ENCODE measurements around the gene BRS3. TPM values are rescaled to one million over a fixed set of nuclear protein-coding genes. Genes with fewer than 3 reads are reported as not detected.
"Not testable (repeated sequence)": the region's sequence is repeated elsewhere in the genome, so short reads cannot be mapped to it uniquely, and the experiment has no call there.

BRS3 gene
- not detected for total RNA-seq
- long read RNA-seq: 0 reads

DNA sequence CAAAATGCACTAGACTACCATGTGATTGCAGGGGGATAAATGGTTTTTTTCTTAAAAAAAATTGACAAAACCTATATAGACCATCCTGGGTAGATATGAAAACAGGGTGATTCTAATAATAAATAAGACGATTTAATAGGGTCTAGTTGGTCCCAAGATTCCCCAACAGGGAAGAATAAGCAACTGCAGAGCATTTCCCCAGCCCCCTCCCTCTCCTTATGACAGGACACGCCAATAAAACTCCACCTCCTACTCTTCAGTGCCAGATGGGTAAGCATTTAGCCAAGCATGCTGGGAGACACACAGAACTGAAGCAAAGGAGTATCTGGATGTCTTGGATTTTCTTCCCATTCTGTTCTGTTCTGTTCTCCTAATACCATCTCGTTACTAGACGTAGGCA lies at the start of gene BRS3:
BRS3 (plus strand) TSS at position 301 of the 400 bp plus-strand sequence. CDS start 168 bp downstream, outside the sequence.
- Histone ChIP-seq H3K9me3 (no peaks in the 10 kb centered on the region), H3K4me1 (no peaks in the 10 kb centered on the region), H3K27ac (no peak within 1 kb of the TSS), H3K4me3 (no peak within 1 kb of the TSS), H3K27me3 (ENCODE audit: low read depth) (peaks cover 3% of the 10 kb centered on the region), H3K36me3 (no peaks in the 10 kb centered on the region)
- intact Hi-C loops (cut with DNase I): no loop called here
- ATAC-seq (no peak), DNase-seq (no peak)
- TF ChIP-seq, protein P1, sequence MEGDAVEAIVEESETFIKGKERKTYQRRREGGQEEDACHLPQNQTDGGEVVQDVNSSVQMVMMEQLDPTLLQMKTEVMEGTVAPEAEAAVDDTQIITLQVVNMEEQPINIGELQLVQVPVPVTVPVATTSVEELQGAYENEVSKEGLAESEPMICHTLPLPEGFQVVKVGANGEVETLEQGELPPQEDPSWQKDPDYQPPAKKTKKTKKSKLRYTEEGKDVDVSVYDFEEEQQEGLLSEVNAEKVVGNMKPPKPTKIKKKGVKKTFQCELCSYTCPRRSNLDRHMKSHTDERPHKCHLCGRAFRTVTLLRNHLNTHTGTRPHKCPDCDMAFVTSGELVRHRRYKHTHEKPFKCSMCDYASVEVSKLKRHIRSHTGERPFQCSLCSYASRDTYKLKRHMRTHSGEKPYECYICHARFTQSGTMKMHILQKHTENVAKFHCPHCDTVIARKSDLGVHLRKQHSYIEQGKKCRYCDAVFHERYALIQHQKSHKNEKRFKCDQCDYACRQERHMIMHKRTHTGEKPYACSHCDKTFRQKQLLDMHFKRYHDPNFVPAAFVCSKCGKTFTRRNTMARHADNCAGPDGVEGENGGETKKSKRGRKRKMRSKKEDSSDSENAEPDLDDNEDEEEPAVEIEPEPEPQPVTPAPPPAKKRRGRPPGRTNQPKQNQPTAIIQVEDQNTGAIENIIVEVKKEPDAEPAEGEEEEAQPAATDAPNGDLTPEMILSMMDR (IDR thresholded peaks at IDR 0.05): no peak

DNA sequence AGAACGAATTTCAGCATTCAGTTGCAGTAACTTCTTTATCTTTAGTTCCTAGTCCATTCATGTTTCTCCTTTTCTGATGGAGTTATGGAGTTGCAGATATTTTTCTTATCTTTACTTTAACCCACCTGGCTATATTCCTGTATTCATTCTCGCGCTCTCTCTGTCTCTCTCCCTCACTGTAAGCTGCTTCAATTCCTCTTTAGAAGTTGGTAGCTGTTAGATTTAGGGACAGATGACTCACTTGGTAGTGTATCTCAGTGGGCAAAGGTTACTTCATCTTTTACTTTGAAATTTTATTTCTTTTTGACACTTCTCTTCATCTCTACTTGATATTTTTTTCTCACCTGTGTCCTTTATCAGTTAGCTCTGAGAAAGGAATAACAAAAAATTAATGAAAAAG lies 49.6 kb upstream of the BRS3 start:
- intact Hi-C loops (cut with DNase I): no loop called here
- H3K4me3 ChIP-seq: no peak overlapping the region
- no peaks in the 10 kb centered on the region for H3K4me1 ChIP-seq
- H3K27me3 ChIP-seq (ENCODE audit: low read depth): no peaks in the 10 kb centered on the region
- H3K9me3 ChIP-seq: no peaks in the 10 kb centered on the region
- TF ChIP-seq, protein P1 (IDR thresholded peaks at IDR 0.05): no peak
- no peaks in the 10 kb centered on the region for H3K36me3 ChIP-seq
- no peak for DNase-seq
- no peak for ATAC-seq
- no peak overlapping the region for H3K27ac ChIP-seq

DNA sequence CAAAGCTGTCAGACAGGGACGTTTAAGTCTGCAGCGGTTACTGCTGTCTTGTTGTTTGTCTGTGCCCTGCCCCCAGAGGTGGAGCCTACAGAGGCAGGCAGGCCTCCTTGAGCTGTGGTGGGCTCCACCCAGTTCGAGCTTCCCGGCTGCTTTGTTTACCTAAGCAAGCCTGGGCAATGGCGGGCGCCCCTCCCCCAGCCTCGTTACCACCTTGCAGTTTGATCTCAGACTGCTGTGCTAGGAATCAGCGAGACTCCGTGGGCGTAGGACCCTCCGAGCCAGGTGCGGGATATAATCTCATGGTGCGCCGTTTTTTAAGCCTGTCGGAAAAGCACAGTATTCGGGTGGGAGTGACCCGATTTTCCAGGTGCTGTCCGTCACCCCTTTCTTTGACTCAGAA lies 42.1 kb upstream of the BRS3 start:
- H3K27me3 ChIP-seq (ENCODE audit: low read depth); intact Hi-C loops (cut with DNase I); H3K4me1 ChIP-seq; H3K9me3 ChIP-seq; H3K27ac ChIP-seq; DNase-seq; ATAC-seq; H3K36me3 ChIP-seq; H3K4me3 ChIP-seq: not testable (repeated sequence)

DNA sequence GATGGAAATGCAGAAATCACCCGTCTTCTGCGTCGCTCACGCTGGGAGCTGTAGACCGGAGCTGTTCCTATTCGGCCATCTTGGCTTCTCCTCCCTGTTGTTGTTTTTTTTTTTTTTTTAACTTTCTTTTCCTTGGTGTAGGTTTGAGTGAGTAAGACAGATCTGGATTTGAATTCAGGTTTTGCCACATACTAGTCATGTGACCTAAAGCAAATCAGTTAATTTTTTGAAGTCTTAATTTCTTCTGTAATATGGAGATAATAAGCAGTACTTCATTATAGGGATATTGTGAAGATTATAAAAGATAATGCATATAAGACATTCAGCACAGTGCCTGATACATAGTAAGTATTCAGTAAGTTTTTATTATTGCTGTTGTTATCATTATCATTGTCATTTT lies 41.5 kb upstream of the BRS3 start:
- DNase-seq (no peak), ATAC-seq (no peak)
- no peak overlapping the region for H3K4me3 ChIP-seq
- intact Hi-C loops (cut with DNase I): no loop called here
- H3K27me3 ChIP-seq (ENCODE audit: low read depth): no peaks in the 10 kb centered on the region
- H3K27ac ChIP-seq: no peak overlapping the region
- no peaks in the 10 kb centered on the region for H3K9me3 ChIP-seq
- no peaks in the 10 kb centered on the region for H3K4me1 ChIP-seq
- no peaks in the 10 kb centered on the region for H3K36me3 ChIP-seq
- TF ChIP-seq, protein P1 (IDR thresholded peaks at IDR 0.05): no peak

DNA sequence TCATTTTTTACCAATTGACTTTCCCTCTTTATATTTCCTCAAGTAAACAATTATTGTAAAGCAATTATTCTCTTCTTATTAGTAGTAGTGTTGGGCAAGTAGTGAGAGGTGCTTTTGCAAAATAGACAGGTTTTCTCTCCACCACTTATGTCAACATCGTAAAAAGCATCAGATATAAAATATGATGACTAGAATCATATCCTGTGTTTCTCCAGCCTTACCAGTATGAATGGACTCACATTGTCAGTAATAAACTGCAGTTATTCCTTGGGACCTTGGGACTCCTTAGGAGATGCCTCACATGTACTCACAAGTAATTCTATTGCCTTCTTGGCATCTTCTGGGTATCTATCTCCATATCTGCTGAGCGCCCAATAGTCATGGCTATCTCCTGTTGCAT lies 40.4 kb upstream of the BRS3 start:
- DNase-seq (no peak), ATAC-seq (no peak)
- Histone ChIP-seq H3K4me1 (no peaks in the 10 kb centered on the region), H3K27ac (no peak overlapping the region), H3K4me3 (no peak overlapping the region), H3K36me3 (no peaks in the 10 kb centered on the region), H3K9me3 (no peaks in the 10 kb centered on the region), H3K27me3 (ENCODE audit: low read depth) (no peaks in the 10 kb centered on the region)
- TF ChIP-seq, protein P1 (IDR thresholded peaks at IDR 0.05): no peak
- intact Hi-C loops (cut with DNase I): no loop called here

DNA sequence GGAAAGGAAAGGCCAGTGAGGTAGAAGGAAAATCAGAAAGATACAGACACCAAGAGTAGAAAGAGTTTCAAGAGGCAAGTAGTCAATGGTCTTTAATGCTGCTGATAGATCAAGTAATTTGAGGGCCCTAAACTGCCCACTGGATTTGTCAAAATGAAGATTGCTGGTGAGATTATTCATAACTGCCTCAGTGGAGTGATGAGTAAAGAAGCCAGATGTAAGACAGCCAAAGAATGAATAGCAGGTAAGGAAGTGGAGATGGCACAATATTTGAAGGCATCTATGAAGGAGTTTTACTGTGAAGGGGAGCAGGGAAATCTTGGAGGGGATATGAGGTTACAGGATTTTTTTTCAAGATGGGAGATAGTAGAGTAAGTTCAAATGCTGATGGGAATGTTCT lies 39.8 kb upstream of the BRS3 start:
- Histone ChIP-seq H3K9me3 (no peaks in the 10 kb centered on the region), H3K4me3 (no peak overlapping the region), H3K27ac (no peak overlapping the region), H3K4me1 (no peaks in the 10 kb centered on the region), H3K27me3 (ENCODE audit: low read depth) (no peaks in the 10 kb centered on the region), H3K36me3 (no peaks in the 10 kb centered on the region)
- no peak for ATAC-seq
- intact Hi-C loops (cut with DNase I): no loop called here
- DNase-seq: no peak
- TF ChIP-seq, protein P1 (IDR thresholded peaks at IDR 0.05): no peak
